Thoracic aorta (tissue), 2 donors: ENCODE data around the gene BRINP3. TPM values are rescaled to one million over a fixed set of nuclear protein-coding genes. Genes with fewer than 3 reads are reported as not detected.

Source experiments
- ATAC-seq: fragments of 150-250 bp; one replicate; pipeline ENCODE4 v1.8.0; 2017; ENCODE audit warnings: low read depth; ENCODE audit not compliant: insufficient number of reproducible peaks, low FRiP score
- DNase-seq: peaks from one replicate; pipeline ENCODE4 v3.0.0-alpha.2; 2020; ENCODE audit warnings: low spot score
- H3K27ac ChIP-seq, 2 donors: fragments of 200-600 bp; sonication (generic); 1 replicate in 1 of 2; 2 replicates in 1 of 2; pipeline ENCODE4 v1.5.1; 2016; ENCODE audit warnings: mild to moderate bottlenecking in 2 of 2, moderate library complexity in 2 of 2
- H3K27me3 ChIP-seq: fragments of 200-600 bp; sonication (generic); replicated peaks from 2 replicates; pipeline ENCODE4 v1.6.0; 2016; ENCODE audit warnings: mild to moderate bottlenecking; ENCODE audit not compliant: insufficient read depth
- H3K36me3 ChIP-seq: fragments of 200-600 bp; sonication (generic); one replicate; pipeline ENCODE4 v1.5.1; 2016
- H3K4me1 ChIP-seq, 2 donors: fragments of 200-600 bp; sonication (generic); 1 replicate in 1 of 2; 2 replicates in 1 of 2; pipeline versions ENCODE4 v1.5.1 to v1.6.0; 2016; ENCODE audit warnings: low read depth in 2 of 2, mild to moderate bottlenecking in 1 of 2; ENCODE audit not compliant: control insufficient read depth in 1 of 2
- H3K4me3 ChIP-seq: fragments of 200-600 bp; sonication (generic); 2 replicates; pipeline ENCODE4 v1.5.1; 2016; ENCODE audit warnings: mild to moderate bottlenecking
- H3K9me3 ChIP-seq: fragments of 200-600 bp; sonication (generic); 2 replicates; pipeline ENCODE4 v1.5.1; 2016
- total RNA-seq, 2 donors: library from RNA; depleted of rRNA; stranded (reverse); fragments of >200 nt; gene quantifications; one replicate each; pipeline versions ENCODE4 v1.1.0 to v1.2.3, GENCODE V29; 2016
- TF ChIP-seq, protein P1 (sequence below): fragments of 200-600 bp; sonication (generic); IDR thresholded peaks from one replicate; pipeline ENCODE4 v1.5.1; 2019; ENCODE audit warnings: antibody characterized with exemption

BRINP3 gene
- total RNA-seq, 2 donors from 2014 or later, result 6.0 TPM; not detected in 1

- Histone ChIP-seq H3K36me3 (no peaks in the 10 kb centered on the region), H3K27ac (no peak overlapping the region), H3K9me3 (no peaks in the 10 kb centered on the region), H3K4me1 (peaks cover 0 to 5% of the 10 kb centered on the region in 2 donors), H3K4me3 (no peak overlapping the region), H3K27me3 (no peaks in the 10 kb centered on the region)
- TF ChIP-seq, protein P1, sequence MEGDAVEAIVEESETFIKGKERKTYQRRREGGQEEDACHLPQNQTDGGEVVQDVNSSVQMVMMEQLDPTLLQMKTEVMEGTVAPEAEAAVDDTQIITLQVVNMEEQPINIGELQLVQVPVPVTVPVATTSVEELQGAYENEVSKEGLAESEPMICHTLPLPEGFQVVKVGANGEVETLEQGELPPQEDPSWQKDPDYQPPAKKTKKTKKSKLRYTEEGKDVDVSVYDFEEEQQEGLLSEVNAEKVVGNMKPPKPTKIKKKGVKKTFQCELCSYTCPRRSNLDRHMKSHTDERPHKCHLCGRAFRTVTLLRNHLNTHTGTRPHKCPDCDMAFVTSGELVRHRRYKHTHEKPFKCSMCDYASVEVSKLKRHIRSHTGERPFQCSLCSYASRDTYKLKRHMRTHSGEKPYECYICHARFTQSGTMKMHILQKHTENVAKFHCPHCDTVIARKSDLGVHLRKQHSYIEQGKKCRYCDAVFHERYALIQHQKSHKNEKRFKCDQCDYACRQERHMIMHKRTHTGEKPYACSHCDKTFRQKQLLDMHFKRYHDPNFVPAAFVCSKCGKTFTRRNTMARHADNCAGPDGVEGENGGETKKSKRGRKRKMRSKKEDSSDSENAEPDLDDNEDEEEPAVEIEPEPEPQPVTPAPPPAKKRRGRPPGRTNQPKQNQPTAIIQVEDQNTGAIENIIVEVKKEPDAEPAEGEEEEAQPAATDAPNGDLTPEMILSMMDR, result no peak
- ATAC-seq, result no peak
- DNase-seq, result no peak
Observed at GRCh38 chr1:190168893-190169280, 308.8 kb downstream of the BRINP3 start.

GRCh38 chr1:190168116-190168892 is 309.4 kb downstream of the BRINP3 start:
- no peaks in the 10 kb centered on the region for H3K27me3 ChIP-seq
- no peaks in the 10 kb centered on the region for H3K36me3 ChIP-seq
- H3K4me3 ChIP-seq, result no peak overlapping the region
- ATAC-seq (no peak), DNase-seq (no peak)
- H3K9me3 ChIP-seq, result no peaks in the 10 kb centered on the region
- H3K27ac ChIP-seq, result no peak overlapping the region
- peaks cover 0 to 5% of the 10 kb centered on the region in 2 donors for H3K4me1 ChIP-seq
- TF ChIP-seq, protein P1, result no peak

DNA sequence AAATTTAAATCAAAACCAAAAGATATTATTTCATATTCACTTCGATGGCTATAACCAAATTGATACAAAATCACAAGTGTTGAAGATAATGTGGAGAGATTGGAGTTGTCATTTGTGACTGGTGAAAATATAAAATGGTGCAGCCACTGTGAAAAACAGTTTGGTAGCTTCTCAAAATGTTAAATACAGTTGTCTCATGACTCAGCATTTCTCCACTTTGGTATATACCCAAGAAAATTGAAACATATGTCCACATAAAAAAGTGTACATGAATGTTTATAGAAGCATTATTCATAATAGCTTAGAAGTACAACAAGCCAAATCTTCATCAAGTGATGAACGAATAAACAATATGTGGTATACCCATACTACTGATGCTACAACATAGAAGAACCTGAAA is 318.5 kb downstream of the BRINP3 start:
- ATAC-seq, result no peak
- Histone ChIP-seq H3K27ac (no peak overlapping the region), H3K27me3 (no peaks in the 10 kb centered on the region), H3K9me3 (no peaks in the 10 kb centered on the region), H3K4me3 (no peak overlapping the region), H3K4me1 (no peaks in the 10 kb centered on the region), H3K36me3 (no peaks in the 10 kb centered on the region)
- no peak for DNase-seq
- TF ChIP-seq, protein P1, result no peak

GRCh38 chr1:190154744-190155143 is 322.9 kb downstream of the BRINP3 start:
- TF ChIP-seq, protein P1, result no peak
- Histone ChIP-seq H3K4me1 (no peaks in the 10 kb centered on the region), H3K4me3 (no peak overlapping the region), H3K36me3 (no peaks in the 10 kb centered on the region), H3K9me3 (no peaks in the 10 kb centered on the region), H3K27ac (no peak overlapping the region), H3K27me3 (no peaks in the 10 kb centered on the region)
- no peak for ATAC-seq
- DNase-seq, result no peak

- TF ChIP-seq, protein P1, result no peak
- no peak overlapping the region for H3K27ac ChIP-seq
- no peaks in the 10 kb centered on the region for H3K9me3 ChIP-seq
- ATAC-seq, result no peak
- H3K4me1 ChIP-seq, result no peaks in the 10 kb centered on the region
- no peak for DNase-seq
- no peaks in the 10 kb centered on the region for H3K36me3 ChIP-seq
- H3K27me3 ChIP-seq, result no peaks in the 10 kb centered on the region
- H3K4me3 ChIP-seq, result no peak overlapping the region
Observed at GRCh38 chr1:190147616-190148015, 330.0 kb downstream of the BRINP3 start.
